ENCODE results near the gene S1PR4.

GRCh38 chr19:3159565-3159964 lies 19.0 kb upstream of the S1PR4 start:
- TF ChIP-seq CTCF (IDR thresholded peaks at IDR 0.05) (no peak), EZH2 (IDR thresholded peaks at IDR 0.05; ENCODE audit: borderline replicate concordance, insufficient read depth, low read depth, low read length, poor library complexity, severe bottlenecking) (no peak)

Measured in B cell (primary cell).